Activated CD8-positive, alpha-beta memory T cell treated with anti-CD3 and anti-CD28 coated beads, Interleukin-2, amount 50 U/mL, for 24 hours (primary cell): ENCODE results near the gene LMAN2L.
"Not testable (repeated sequence)": the region's sequence is repeated elsewhere in the genome, so short reads cannot be mapped to it uniquely, and the experiment has no call there.

Experiments used
- DNase-seq: peaks from one replicate; pipeline ENCODE4 v3.0.0-alpha.2; 2020; ENCODE audit errors: extremely low read depth

LMAN2L gene

DNA sequence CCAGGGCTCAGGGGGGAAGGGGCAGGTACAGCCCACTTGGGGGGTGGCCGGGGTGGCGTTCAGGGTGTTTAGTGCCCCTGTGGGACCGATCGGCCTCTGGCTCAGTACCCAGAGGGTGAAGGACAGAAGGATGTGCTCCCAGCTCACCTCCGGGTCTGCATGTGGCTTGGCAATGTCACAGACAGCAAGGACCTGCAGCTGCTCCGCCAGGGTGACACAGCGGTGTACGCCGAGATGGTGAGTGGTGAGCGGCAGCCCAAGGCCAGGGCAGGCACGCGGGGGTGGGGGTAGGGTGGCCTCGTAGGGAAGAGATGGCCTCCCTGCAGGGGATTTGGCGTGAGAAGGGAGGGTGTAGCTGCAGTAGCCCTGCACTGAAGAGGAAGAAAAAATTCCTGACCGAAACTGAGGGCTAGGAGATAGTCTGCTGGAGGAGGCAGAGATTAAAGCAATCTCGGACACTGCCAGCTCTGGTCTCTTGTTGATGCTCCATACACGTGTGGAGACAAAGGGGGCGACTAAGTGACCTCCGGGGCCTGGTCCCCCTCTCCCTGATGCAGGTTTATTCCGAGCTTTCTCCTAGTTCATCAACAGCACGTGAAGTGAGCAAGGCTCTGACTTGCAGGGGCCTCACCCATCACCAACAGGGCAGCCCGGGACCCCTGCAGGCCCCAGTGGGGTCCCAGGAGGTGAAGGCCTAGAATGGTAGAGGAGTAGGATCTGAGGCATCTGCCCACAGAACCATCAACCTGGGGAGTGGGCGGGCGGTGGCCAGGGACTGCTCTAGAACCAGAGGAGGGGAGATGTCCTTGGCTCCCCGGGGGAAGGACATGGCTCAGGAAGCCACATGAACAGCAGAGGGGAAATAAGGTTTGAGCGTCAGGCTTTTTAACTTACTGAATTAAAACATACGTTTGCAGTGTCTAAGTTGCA lies 51.9 kb downstream of the LMAN2L start:
- no peak for DNase-seq

DNA sequence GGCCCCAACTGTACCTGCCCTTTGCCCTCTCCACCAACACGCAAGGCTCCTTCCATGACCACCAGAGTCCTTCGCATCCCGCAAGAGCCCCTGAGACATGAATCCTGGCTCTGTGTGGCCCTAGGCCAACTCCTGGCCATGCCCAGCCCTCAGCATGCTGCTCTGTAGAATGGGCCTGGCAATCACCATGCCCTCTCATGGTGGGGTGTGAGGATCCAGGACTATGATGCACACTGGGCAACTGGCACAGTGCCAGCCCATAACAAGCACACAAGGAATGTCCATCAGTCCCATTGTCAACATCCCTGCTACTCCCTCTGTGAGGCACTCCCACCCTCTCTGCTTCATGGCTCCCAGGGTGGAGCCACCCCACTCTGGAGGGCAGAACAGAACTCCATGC lies 52.6 kb downstream of the LMAN2L start:
- DNase-seq: no peak

- no peak for DNase-seq
Measured at GRCh38 chr2:96685577-96686459, 54.0 kb downstream of the LMAN2L start.

DNA sequence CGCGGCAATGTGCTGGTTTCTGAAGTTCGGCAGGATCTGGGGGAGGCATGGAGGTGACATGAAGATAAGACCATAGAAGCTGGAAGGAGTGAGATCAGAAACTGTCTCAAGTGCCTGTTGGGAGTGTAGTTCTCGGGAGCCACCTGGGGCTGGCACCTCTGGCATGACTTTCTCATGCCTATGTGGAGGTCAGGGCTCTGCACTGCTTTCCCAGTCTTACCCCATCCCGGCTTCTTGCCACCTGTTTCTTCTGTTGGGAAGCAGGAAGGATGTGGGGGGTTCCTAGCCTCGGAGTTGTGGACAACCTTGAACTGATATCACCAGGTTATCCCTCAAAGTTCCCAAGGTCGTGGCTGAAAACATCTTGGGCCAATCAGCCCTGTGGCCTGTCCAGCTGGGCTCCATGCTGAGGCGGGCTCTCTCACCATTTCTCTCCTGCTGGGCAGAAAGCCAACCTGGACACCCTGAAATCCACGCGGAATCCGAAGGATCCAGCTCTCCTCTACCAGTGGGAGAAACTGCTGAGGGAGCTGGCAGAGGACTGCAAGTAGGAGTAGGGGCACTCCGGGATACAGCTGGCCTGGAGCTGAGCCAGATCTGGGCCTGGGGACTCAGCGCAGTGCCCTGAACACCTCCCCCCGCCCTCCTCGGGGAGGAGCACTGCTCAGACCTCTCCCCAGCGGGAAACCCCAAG lies 54.8 kb downstream of the LMAN2L start:
- no peak for DNase-seq

GRCh38 chr2:96683972-96684820 lies 55.7 kb downstream of the LMAN2L start:
- no peak for DNase-seq

GRCh38 chr2:96683307-96683706 lies 56.6 kb downstream of the LMAN2L start:
- DNase-seq: no peak

- no peak for DNase-seq
Measured at GRCh38 chr2:96681540-96681939, 58.3 kb downstream of the LMAN2L start.

DNA sequence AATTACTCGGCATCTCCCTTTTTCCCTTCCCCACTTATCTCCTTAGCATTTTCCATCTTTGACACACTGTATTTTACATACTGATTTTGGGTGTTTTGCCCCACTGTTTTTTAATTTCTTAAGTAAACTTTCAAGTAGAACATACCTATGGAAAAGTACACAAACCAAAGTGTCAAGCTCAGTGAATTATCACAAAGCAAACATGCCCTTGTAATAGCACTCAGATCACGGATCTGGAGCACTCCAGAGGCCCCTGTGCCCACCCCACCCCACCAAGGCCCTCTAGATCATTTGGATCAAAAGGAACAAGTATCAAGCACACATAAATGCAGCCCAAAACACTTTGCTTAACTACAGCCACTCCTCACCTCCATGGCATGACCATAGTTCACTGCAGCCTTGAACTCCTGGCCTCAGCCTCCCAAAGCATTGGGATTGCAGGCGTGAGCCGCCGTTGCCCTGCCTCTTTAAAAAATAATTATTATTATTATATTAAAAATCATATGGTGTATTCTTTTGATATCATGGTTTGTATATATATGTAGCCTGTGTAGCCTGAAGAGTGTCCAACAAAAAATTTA lies 59.2 kb downstream of the LMAN2L start:
- no peak for DNase-seq

DNA sequence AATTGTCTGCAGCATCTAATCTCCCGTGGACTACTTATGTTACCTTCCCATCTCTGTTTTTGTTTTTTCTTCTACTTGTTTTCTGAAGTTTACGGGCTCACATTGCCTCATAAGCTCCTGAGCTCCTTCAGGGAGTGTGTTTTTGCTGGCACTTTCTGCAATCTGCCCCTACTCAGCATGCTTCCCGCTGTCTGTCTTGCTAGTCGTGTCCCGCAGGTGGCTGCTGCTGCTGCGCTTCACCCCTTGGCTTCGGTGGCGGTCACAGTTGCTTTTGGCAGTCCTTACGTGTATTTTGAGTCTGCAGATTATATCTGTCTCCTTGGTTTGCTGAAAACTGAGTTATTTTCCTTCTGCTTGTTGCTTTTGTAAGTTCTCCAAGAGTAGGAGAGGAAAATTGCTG lies 60.0 kb downstream of the LMAN2L start:
- no peak for DNase-seq

DNA sequence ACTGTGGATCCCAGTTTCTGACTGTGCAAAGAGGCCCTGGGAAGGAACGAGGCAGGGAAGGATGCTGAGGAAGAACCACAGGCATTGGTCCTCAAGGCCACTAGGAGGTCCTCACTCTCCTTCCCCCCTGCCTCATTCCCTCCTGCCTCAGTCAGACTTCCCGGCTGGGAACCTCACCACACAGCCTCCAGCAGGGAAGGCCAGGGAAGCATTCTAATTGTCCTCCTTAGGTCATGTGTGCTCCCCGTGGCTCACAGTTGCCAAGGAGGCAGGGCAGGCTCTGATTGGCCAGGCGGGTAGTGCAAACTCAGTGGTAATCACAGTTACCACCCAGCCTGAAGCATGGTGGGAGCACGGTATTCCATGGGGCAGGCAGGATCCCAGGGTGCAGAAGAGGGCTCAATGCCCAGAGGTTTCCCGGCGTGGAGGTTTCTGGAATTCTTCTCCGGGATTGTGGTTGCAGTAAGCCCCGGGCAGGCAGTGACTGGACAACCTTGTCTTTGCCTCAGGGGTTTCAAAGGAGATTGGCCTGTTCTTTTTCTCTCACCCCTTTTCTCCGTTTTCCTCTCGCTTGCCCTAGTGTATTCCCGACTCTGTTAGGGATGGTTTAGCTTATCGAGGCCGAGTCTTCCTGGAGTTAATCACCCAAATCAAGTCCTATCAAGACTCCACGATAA lies 70.2 kb downstream of the LMAN2L start:
- DNase-seq: no peak

DNA sequence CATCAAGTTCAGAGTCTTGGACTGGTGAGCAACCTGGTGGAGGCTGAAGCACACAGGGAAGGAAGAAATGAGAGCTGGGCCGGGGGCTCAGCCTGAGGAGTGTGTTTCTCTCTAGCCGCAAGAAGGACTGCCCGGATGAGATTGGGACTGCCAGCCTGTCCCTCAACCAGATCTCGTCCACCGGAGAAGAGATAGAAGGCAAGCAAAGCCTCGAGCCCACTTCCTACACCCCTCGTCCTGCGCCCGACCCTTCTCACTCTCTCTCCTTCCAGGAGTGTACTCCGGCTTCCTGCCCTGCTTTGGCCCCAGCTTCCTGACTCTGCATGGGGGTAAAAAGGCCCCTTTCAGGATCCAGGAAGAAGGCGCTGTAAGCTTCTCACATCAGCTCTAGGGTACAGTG lies 71.1 kb downstream of the LMAN2L start:
- no peak for DNase-seq

DNA sequence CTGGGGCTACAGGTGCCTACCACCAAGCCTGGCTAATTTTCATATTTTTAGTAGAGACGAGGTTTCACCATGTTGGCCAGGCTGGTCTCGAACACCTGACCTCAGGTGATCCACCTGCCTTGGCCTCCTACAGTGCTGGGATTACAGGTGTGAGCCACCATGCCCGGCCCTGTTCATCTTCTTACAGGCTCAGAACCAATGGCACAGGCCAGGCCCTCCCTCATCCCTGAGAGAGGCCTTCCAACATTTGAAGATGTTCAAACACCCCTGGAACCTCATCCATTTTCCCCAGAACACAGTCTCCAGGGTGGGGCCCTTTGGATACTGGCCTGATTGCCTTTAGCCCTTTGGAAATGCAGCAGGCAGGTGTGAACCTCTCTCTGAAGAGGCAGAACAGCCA lies 74.1 kb downstream of the LMAN2L start:
- not testable (repeated sequence) for DNase-seq

DNA sequence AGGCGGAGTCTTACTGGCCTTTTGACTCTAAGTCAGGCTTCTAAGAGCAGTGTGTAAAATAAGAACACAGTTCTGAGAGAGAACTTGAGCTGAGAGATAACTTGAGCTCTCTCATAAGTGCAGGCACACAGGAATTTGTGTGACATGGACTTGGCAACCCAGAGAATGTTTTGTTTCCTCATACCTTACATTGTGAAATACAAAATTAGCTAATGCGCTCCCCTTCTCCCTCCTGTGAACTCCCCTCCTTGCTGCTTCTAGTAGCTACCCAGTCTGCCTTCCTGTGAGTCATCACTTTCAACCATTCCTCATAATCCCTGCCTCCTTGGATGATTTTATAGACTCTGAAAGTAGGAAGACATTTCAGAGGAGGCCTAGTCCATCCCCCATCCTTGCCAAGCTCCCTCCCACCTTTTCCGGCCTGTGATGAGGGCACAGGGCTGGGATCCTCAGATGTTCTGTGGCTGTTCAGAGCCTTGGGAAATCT lies 74.7 kb downstream of the LMAN2L start:
- no peak for DNase-seq

DNA sequence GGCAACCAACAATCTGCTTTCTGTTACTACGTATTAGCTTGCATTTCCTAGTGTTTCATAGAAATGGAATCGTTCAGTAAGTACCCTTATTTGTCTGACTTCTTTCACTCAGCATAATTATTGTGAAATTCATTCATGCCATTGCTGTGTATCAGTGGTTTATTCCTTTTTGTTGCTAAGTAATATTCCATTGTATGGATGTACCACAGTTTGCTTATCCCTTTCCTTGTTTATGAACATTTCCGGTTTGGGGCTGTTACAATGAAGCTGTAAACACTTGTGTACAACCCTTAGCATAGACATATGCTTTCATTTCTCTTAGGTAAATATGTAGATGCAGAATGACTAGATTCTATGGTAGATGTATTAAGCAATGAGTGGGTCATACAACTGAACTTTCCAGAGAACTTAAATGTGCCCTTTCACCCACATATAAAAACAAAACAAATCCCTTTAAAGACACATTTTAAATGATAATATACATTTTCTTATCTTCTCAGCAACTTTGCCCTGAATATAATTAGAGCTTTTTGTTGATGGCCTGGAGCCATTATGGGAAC lies 75.4 kb downstream of the LMAN2L start:
- no peak for DNase-seq

GRCh38 chr2:96663829-96664228 lies 76.0 kb downstream of the LMAN2L start:
- no peak for DNase-seq

- no peak for DNase-seq
Measured at GRCh38 chr2:96663177-96663576, 76.7 kb downstream of the LMAN2L start.

- no peak for DNase-seq
Measured at GRCh38 chr2:96662360-96662759, 77.5 kb downstream of the LMAN2L start.

DNA sequence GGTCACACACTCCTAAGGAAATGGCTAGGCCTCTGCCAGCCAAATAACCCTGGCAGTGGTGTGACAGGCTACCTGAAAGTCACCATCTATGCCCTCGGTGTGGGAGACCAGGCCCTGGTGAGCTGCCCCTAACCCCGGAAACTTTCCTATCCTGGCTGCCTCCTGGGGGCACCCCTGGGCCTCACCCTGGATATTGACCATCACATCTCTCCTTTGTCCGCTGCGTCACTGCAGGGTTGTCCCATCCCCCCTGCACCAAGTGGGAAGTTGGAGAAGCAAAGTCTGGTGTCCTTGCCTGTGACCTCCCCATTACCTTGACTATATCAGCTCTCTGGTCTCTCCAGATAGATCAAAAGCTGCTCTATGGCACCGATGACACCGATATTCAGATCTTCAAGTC lies 78.5 kb downstream of the LMAN2L start:
- no peak for DNase-seq

DNA sequence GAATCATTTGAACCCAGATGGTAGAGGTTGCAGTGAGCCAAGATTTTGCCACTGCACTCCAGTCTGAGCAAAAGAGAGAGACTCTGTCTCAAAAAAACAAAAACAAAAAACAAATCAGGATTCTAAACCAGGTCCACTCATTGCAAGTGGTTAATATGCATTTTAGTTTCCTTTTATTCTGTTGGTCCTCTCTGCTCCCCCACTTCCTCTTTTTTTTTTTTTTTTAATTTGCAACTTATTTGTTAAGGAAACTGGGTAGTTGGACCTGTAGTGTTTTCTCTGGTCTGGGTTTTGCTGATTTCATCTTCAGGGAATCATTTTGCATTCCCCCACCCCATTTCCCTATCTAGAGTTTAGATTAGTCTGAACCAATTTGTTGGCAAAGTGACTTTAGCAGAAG lies 83.3 kb downstream of the LMAN2L start:
- DNase-seq: no peak
